Cardiac muscle cell (in vitro differentiated cells and primary cell): Measurements from ENCODE around the gene NTRK2. TPM values are rescaled to one million over a fixed set of nuclear protein-coding genes. Genes with fewer than 3 reads are reported as not detected.
A peak's percentile ranks its signal among the peaks of the same experiment; 100 is the strongest.

Experiments
- DNase-seq, 2 donors: peaks; one replicate each; pipeline versions ENCODE4 v3.0.0 to v3.0.0-alpha.2; 2010 to 2017; ENCODE audit warnings: low read depth in 1 of 2, low spot score in 1 of 2
- H3K27ac ChIP-seq: fragments of 200-600 bp; sonication (generic); 2 replicates; pipeline ENCODE4 v1.5.1; 2016
- H3K27me3 ChIP-seq: fragments of 200-600 bp; sonication (generic); 2 replicates; pipeline ENCODE4 v1.6.0; 2016; ENCODE audit warnings: control low read depth
- H3K36me3 ChIP-seq: fragments of 200-600 bp; sonication (generic); 2 replicates; pipeline ENCODE4 v1.5.1; 2016; ENCODE audit warnings: control low read depth
- H3K4me1 ChIP-seq: fragments of 200-600 bp; sonication (generic); 2 replicates; pipeline ENCODE4 v1.8.1; 2017; ENCODE audit warnings: low read depth, mild to moderate bottlenecking, mixed run types
- H3K4me3 ChIP-seq: fragments of 200-600 bp; sonication (generic); 2 replicates; pipeline ENCODE4 v1.5.1; 2016; ENCODE audit warnings: mild to moderate bottlenecking
- H3K9me3 ChIP-seq: fragments of 200-600 bp; sonication (generic); 2 replicates; pipeline ENCODE4 v1.5.1; 2017; ENCODE audit warnings: low read depth, mild to moderate bottlenecking, control low read depth
- CTCF ChIP-seq: IDR thresholded peaks from 2 replicates; pipeline ENCODE4 v1.5.1; 2012; ENCODE audit warnings: low read depth, mild to moderate bottlenecking, low read length
- polyA plus RNA-seq: library from polyadenylated mRNA; unstranded; fragments of >200 nt; fragmentation: Nextera tagmentation; extraction: Ambion mirVana; gene quantifications from 2 replicates; pipeline ENCODE4 v1.2.1, GENCODE V29; 2016
- total RNA-seq: library from RNA; depleted of rRNA; stranded (reverse); fragments of >200 nt; gene quantifications from 2 replicates; pipeline ENCODE4 v1.2.3, GENCODE V29; 2016

The NTRK2 gene
- total and polyA plus RNA-seq, 2 experiments from 2014 or later: 1.3 TPM

GRCh38 chr9:84736081-84736480, 66.6 kb downstream of the NTRK2 start:
- no peaks in the 10 kb centered on the region for H3K27me3 ChIP-seq
- no peaks in the 10 kb centered on the region for H3K36me3 ChIP-seq
- peak in 1 of 2 donors; percentile 9 for DNase-seq
- no peaks in the 10 kb centered on the region for H3K9me3 ChIP-seq
- H3K4me1 ChIP-seq: no peaks in the 10 kb centered on the region
- no peak overlapping the region for H3K4me3 ChIP-seq
- TF ChIP-seq CTCF: no peak
- no peak overlapping the region for H3K27ac ChIP-seq

GRCh38 chr9:84736536-84736935, 67.0 kb downstream of the NTRK2 start:
- no peaks in the 10 kb centered on the region for H3K9me3 ChIP-seq
- DNase-seq: no peak
- TF ChIP-seq CTCF: no peak
- no peak overlapping the region for H3K27ac ChIP-seq
- no peaks in the 10 kb centered on the region for H3K36me3 ChIP-seq
- no peaks in the 10 kb centered on the region for H3K27me3 ChIP-seq
- no peaks in the 10 kb centered on the region for H3K4me1 ChIP-seq
- H3K4me3 ChIP-seq: no peak overlapping the region

GRCh38 chr9:84738353-84738752, 68.8 kb downstream of the NTRK2 start:
- Histone ChIP-seq H3K4me1 (no peaks in the 10 kb centered on the region), H3K27me3 (no peaks in the 10 kb centered on the region), H3K4me3 (no peak overlapping the region), H3K27ac (no peak overlapping the region), H3K36me3 (no peaks in the 10 kb centered on the region), H3K9me3 (no peaks in the 10 kb centered on the region)
- TF ChIP-seq CTCF: no peak
- no peak for DNase-seq

- Histone ChIP-seq H3K27ac (no peak overlapping the region), H3K4me1 (no peaks in the 10 kb centered on the region), H3K36me3 (no peaks in the 10 kb centered on the region), H3K27me3 (no peaks in the 10 kb centered on the region), H3K4me3 (no peak overlapping the region), H3K9me3 (no peaks in the 10 kb centered on the region)
- DNase-seq: no peak
- no peak for TF ChIP-seq CTCF
Observed at GRCh38 chr9:84742261-84742660, 72.7 kb downstream of the NTRK2 start.

GRCh38 chr9:84744195-84744594, 74.7 kb downstream of the NTRK2 start:
- no peak overlapping the region for H3K27ac ChIP-seq
- DNase-seq: no peak
- no peak overlapping the region for H3K4me3 ChIP-seq
- H3K27me3 ChIP-seq: no peaks in the 10 kb centered on the region
- no peaks in the 10 kb centered on the region for H3K9me3 ChIP-seq
- no peaks in the 10 kb centered on the region for H3K36me3 ChIP-seq
- H3K4me1 ChIP-seq: no peaks in the 10 kb centered on the region
- TF ChIP-seq CTCF: no peak

- H3K27ac ChIP-seq: no peak overlapping the region
Observed at GRCh38 chr9:84744726-84745125, 75.2 kb downstream of the NTRK2 start.

More at GRCh38 chr9:84744726-84745125, 75.2 kb downstream of the NTRK2 start:
- no peak for TF ChIP-seq CTCF
- DNase-seq: no peak
- no peak overlapping the region for H3K4me3 ChIP-seq
- no peaks in the 10 kb centered on the region for H3K27me3 ChIP-seq
- H3K36me3 ChIP-seq: no peaks in the 10 kb centered on the region
- H3K9me3 ChIP-seq: no peaks in the 10 kb centered on the region
- no peaks in the 10 kb centered on the region for H3K4me1 ChIP-seq
